ENCODE measurements around the gene TGFBR2. TPM values are rescaled to one million over a fixed set of nuclear protein-coding genes. Genes with fewer than 3 reads are reported as not detected.
A peak's percentile ranks its signal among the peaks of the same experiment; 100 is the strongest.

The TGFBR2 gene
- total RNA-seq (2022), result 103 and 104 TPM in 2 replicates
- percentile 98 among the genes with signal in this experiment for Bru-seq, nascent RNA
- percentile 94 among the genes with signal in this experiment for BruChase-seq, experiment 1, labeled RNA remaining after a 6-hour chase
- BruChase-seq, experiment 2, labeled RNA remaining after a 2-hour chase, result percentile 90 among the genes with signal in this experiment
- long read RNA-seq, full-length matches to known transcripts, result 282 of 327 reads
- long read RNA-seq, partial matches to known transcripts, result 38 of 327 reads
- long read RNA-seq, other reads (novel, unspliced or antisense), result 7 of 327 reads

GRCh38 chr3:30606301-30607031 lies at the start of gene TGFBR2:
TSS of gene TGFBR2 (plus strand) at chr3:30606601. CDS start at chr3:30606884, 283 bp downstream.
- peak; percentile 98 for DNase-seq (ENCODE audit: unreplicated experiment)
- peaks cover 35% of the 10 kb centered on the region for H3K4me1 Mint-ChIP-seq (ENCODE audit: insufficient read depth, unreplicated experiment)
- BruUV-seq (replicated peaks), result no TSS peak
- TF ChIP-seq, protein P1, sequence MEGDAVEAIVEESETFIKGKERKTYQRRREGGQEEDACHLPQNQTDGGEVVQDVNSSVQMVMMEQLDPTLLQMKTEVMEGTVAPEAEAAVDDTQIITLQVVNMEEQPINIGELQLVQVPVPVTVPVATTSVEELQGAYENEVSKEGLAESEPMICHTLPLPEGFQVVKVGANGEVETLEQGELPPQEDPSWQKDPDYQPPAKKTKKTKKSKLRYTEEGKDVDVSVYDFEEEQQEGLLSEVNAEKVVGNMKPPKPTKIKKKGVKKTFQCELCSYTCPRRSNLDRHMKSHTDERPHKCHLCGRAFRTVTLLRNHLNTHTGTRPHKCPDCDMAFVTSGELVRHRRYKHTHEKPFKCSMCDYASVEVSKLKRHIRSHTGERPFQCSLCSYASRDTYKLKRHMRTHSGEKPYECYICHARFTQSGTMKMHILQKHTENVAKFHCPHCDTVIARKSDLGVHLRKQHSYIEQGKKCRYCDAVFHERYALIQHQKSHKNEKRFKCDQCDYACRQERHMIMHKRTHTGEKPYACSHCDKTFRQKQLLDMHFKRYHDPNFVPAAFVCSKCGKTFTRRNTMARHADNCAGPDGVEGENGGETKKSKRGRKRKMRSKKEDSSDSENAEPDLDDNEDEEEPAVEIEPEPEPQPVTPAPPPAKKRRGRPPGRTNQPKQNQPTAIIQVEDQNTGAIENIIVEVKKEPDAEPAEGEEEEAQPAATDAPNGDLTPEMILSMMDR (IDR thresholded peaks at IDR 0.05; ENCODE audit: unreplicated experiment), result peak; percentile 21
- H3K9me3 Mint-ChIP-seq (ENCODE audit: unreplicated experiment), result no peaks in the 10 kb centered on the region
- intact Hi-C loops (cut with micrococcal nuclease), result loop anchor here (1.0 to 10.0 kb wide), 10 partner anchors 62 to 494 kb away; no protein-coding TSS in a partner anchor
- CTCF ChIA-PET, result interaction anchor here (0.5 to 1.4 kb wide), 11 partner anchors 10 to 408 kb away, joined by 3 to 5 read pairs (median 3); no protein-coding TSS in a partner anchor
- peak within 1 kb of the TSS; percentile 93 for H3K27ac Mint-ChIP-seq (ENCODE audit: low read depth, unreplicated experiment)
- peak within 1 kb of the TSS; percentile 86 for H3K4me3 Mint-ChIP-seq (ENCODE audit: unreplicated experiment)
- POLR2A ChIA-PET, result interaction anchor here (0.6 to 11.7 kb wide), 47 partner anchors 9 to 927 kb away, joined by 3 to 190 read pairs (median 5); partner anchors contain the start of gene STT3B
- no peaks in the 10 kb centered on the region for H3K27me3 Mint-ChIP-seq (ENCODE audit: insufficient read depth, unreplicated experiment)
- H3K36me3 Mint-ChIP-seq (ENCODE audit: insufficient read depth, unreplicated experiment), result peaks cover 15% of the 10 kb centered on the region

DNA sequence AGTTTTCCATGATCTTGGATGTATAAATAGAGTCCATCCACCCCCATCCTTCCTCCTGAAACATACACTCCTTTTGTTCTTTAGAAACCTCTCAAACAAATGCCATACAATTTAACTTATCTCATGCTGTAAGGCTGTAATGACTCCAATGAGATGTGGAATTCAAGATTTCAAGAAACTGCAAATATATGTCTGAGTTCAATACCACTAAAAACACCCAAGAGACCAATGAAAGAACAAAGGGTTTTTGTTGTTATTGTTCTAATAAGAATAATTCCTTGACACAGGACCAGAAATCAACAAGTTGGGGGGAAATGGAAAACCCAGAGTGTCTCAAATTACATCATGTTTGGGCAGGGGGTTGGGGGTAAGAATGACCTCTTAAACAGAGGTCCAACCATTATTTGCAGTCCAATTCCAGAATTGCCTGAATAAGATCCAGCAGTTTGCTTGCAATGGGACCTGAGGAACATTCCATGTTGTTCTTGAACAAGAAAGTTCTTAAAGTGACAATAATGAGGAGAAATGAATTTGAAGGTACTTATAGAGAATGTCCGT lies 48.6 kb upstream of the TGFBR2 start:
- Mint-ChIP-seq H3K9me3 (ENCODE audit: unreplicated experiment) (no peaks in the 10 kb centered on the region), H3K36me3 (ENCODE audit: insufficient read depth, unreplicated experiment) (no peaks in the 10 kb centered on the region), H3K27ac (ENCODE audit: low read depth, unreplicated experiment) (no peak overlapping the region), H3K4me1 (ENCODE audit: insufficient read depth, unreplicated experiment) (peaks cover 14% of the 10 kb centered on the region), H3K4me3 (ENCODE audit: unreplicated experiment) (no peak overlapping the region), H3K27me3 (ENCODE audit: insufficient read depth, unreplicated experiment) (no peaks in the 10 kb centered on the region)
- POLR2A ChIA-PET, result interaction anchor here (0.7 to 1.4 kb wide), 2 partner anchors 13 to 51 kb away, joined by 3 read pairs; no protein-coding TSS in a partner anchor
- intact Hi-C loops (cut with micrococcal nuclease), result no loop called here
- DNase-seq (ENCODE audit: unreplicated experiment), result no peak
- CTCF ChIA-PET, result no interaction called here
- BruUV-seq (replicated peaks), result no TSS peak
- TF ChIP-seq, protein P1 (IDR thresholded peaks at IDR 0.05; ENCODE audit: unreplicated experiment), result no peak

DNA sequence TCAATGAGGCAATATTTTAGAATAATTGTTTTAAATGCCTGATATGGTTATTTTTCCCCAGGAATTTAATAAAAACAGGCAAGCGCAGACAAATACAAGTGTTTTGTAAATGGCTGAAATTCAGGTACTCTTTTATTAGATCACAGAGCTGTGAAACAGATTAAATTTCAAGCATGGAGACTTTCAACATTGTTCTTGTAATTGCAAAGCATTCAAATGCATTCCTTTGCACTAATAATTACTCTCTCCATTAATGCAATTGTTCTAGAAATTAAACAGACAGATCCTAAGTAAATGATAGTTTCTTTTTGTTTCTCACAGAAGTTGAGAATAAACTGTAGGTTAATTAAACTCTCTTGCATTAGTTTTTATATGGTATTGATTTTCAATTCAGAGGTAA lies 42.4 kb upstream of the TGFBR2 start:
- H3K27me3 Mint-ChIP-seq (ENCODE audit: insufficient read depth, unreplicated experiment), result no peaks in the 10 kb centered on the region
- intact Hi-C loops (cut with micrococcal nuclease), result no loop called here
- no TSS peak for BruUV-seq (replicated peaks)
- H3K36me3 Mint-ChIP-seq (ENCODE audit: insufficient read depth, unreplicated experiment), result no peaks in the 10 kb centered on the region
- peaks cover 5% of the 10 kb centered on the region for H3K4me1 Mint-ChIP-seq (ENCODE audit: insufficient read depth, unreplicated experiment)
- ChIA-PET CTCF (no interaction called here), POLR2A (interaction anchor here (0.9 kb wide), 1 partner anchor 43 kb away, joined by 4 read pairs; no protein-coding TSS in a partner anchor)
- H3K9me3 Mint-ChIP-seq (ENCODE audit: unreplicated experiment), result peaks cover 2% of the 10 kb centered on the region
- DNase-seq (ENCODE audit: unreplicated experiment), result no peak
- TF ChIP-seq, protein P1 (IDR thresholded peaks at IDR 0.05; ENCODE audit: unreplicated experiment), result no peak
- no peak overlapping the region for H3K27ac Mint-ChIP-seq (ENCODE audit: low read depth, unreplicated experiment)
- H3K4me3 Mint-ChIP-seq (ENCODE audit: unreplicated experiment), result no peak overlapping the region

Measured in MCF 10A (cell line).